NCI-H146 (cell line): Measurements from ENCODE around the gene SRCAP.
"Not testable (repeated sequence)": the region's sequence is repeated elsewhere in the genome, so short reads cannot be mapped to it uniquely, and the experiment has no call there.

Experiments
- DNase-seq: peaks from one replicate; lab custom pipeline; 2025; lab: John Stamatoyannopoulos, UW

SRCAP gene

GRCh38 chr16:30699615-30700099 lies 686 bp downstream of the SRCAP start:
- DNase-seq = no peak

- no peak for DNase-seq
Observed at GRCh38 chr16:30700491-30700890, 1.5 kb downstream of the SRCAP start.

- DNase-seq = no peak
Observed at GRCh38 chr16:30700971-30701370, 2.0 kb downstream of the SRCAP start.

GRCh38 chr16:30703071-30703470 lies 4.1 kb downstream of the SRCAP start:
- not testable (repeated sequence) for DNase-seq

GRCh38 chr16:30703971-30704370 lies 5.0 kb downstream of the SRCAP start:
- DNase-seq = no peak

- no peak for DNase-seq
Observed at GRCh38 chr16:30706046-30706445, 7.1 kb downstream of the SRCAP start.

GRCh38 chr16:30710971-30711370 lies 12.0 kb downstream of the SRCAP start:
- no peak for DNase-seq

- no peak for DNase-seq
Observed at GRCh38 chr16:30711712-30712111, 12.7 kb downstream of the SRCAP start.

- DNase-seq = no peak
Observed at GRCh38 chr16:30715750-30716445, 16.9 kb downstream of the SRCAP start.

GRCh38 chr16:30720086-30720485 lies 21.1 kb downstream of the SRCAP start:
- DNase-seq = no peak

GRCh38 chr16:30720694-30721093 lies 21.7 kb downstream of the SRCAP start:
- no peak for DNase-seq

- no peak for DNase-seq
Observed at GRCh38 chr16:30721167-30721566, 22.2 kb downstream of the SRCAP start.

GRCh38 chr16:30721606-30722005 lies 22.6 kb downstream of the SRCAP start:
- no peak for DNase-seq

GRCh38 chr16:30722443-30722842 lies 23.5 kb downstream of the SRCAP start:
- no peak for DNase-seq

- no peak for DNase-seq
Observed at GRCh38 chr16:30722916-30723315, 23.9 kb downstream of the SRCAP start.

GRCh38 chr16:30723725-30724355 lies 24.9 kb downstream of the SRCAP start:
- no peak for DNase-seq

GRCh38 chr16:30724641-30725417 lies 25.9 kb downstream of the SRCAP start:
- no peak for DNase-seq

- DNase-seq = no peak
Observed at GRCh38 chr16:30725418-30725792, 26.4 kb downstream of the SRCAP start.

GRCh38 chr16:30728321-30728720 lies 29.4 kb downstream of the SRCAP start:
- no peak for DNase-seq

GRCh38 chr16:30728899-30729672 lies 30.1 kb downstream of the SRCAP start:
- DNase-seq = no peak

GRCh38 chr16:30731411-30731810 lies 32.4 kb downstream of the SRCAP start:
- DNase-seq = no peak
